Effector memory CD8-positive, alpha-beta T cell (primary cell): ENCODE measurements around the gene PRR36.

Source experiments
- ATAC-seq: fragments of 150-1000 bp; cut with Tn5 transposase; replicated peaks from 2 replicates; pipeline ENCODE4 v1.10.0; 2021; ENCODE audit warnings: mild to moderate bottlenecking, moderate library complexity
- DNase-seq, 3 experiments: peaks; one replicate each; pipeline ENCODE4 v3.0.0; 2021
- H3K27ac Mint-ChIP-seq, 2 donors: one replicate each; pipeline ENCODE4 v1.8.0; 2022; ENCODE audit warnings: mild to moderate bottlenecking in 2 of 2, mixed read lengths in 2 of 2, moderate library complexity in 2 of 2
- H3K27me3 Mint-ChIP-seq, 2 donors: one replicate each; pipeline ENCODE4 v1.8.0; 2022; ENCODE audit warnings: mixed read lengths in 2 of 2
- H3K36me3 Mint-ChIP-seq: one replicate; pipeline ENCODE4 v1.8.0; 2022; ENCODE audit warnings: mild to moderate bottlenecking, moderate library complexity, mixed read lengths; ENCODE audit not compliant: insufficient read depth
- H3K4me1 Mint-ChIP-seq, 2 donors: one replicate each; pipeline ENCODE4 v1.8.0; 2022; ENCODE audit warnings: low read depth in 2 of 2, mixed read lengths in 2 of 2
- H3K4me3 Mint-ChIP-seq, 2 donors: one replicate each; pipeline ENCODE4 v1.8.0; 2022; ENCODE audit warnings: mild to moderate bottlenecking in 2 of 2, mixed read lengths in 2 of 2, moderate library complexity in 2 of 2
- H3K9me3 Mint-ChIP-seq, 2 donors: one replicate each; pipeline ENCODE4 v1.8.0; 2022; ENCODE audit warnings: mixed read lengths in 2 of 2

The PRR36 gene

DNA sequence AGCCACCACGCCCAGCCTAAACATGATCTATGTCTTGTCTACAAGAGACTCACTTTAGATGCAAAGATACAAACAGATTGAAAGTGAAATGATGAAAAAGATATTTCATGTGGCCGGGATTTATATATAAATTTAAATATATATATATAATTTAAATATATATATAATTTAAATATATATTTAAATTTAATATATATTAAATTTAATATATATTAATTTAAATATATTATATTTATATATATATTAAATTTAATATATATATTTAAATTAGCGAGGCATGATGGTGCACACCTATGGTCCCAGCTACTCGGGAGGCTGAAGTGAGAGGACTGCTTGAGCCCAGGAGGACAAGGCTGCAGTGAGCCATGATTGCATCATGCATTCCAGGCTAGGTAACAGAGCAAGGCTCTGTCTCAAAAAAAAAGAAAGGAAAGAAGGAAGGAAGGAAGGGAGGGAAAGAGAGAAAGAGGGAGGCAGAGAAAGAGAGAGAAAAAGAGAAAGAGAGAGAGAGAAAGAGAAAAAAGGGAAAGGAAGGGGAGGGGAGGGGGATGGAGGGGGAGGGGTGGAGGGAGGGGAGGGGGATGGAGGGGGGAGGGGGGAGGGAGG, 51.2 kb downstream of the PRR36 start:
- no peaks in the 10 kb centered on the region for H3K4me1 Mint-ChIP-seq
- H3K36me3 Mint-ChIP-seq, result peaks cover 13% of the 10 kb centered on the region
- ATAC-seq (no peak), DNase-seq (no peak)
- H3K4me3 Mint-ChIP-seq, result no peak overlapping the region
- H3K27ac Mint-ChIP-seq, result no peak overlapping the region
- peaks cover 37 to 47% of the 10 kb centered on the region in 2 donors for H3K27me3 Mint-ChIP-seq
- H3K9me3 Mint-ChIP-seq, result no peaks in the 10 kb centered on the region

DNA sequence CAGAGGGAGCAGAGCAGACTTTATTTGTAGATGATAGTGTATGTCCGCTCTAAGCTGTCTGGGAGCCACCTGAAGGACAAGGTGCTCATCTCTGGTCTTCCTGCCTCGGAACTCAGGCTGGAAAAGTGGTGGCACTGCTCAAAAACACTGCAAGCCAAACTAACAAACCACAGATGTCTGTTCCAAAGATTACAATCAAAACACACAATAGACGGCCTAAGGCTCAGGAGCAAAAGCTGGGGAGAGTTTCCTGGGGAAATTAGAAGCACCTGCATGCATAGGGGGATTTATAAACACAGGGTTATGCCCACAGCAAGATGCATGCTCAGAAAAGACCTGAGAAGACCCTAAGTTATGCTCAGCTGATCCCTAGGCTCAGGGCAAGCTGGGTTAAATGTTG, 53.6 kb downstream of the PRR36 start:
- DNase-seq (no peak), ATAC-seq (no peak)
- no peak overlapping the region for H3K4me3 Mint-ChIP-seq
- H3K4me1 Mint-ChIP-seq, result peaks cover 2 to 3% of the 10 kb centered on the region in 2 donors
- peaks cover 8% of the 10 kb centered on the region for H3K36me3 Mint-ChIP-seq
- H3K9me3 Mint-ChIP-seq, result no peaks in the 10 kb centered on the region
- no peak overlapping the region for H3K27ac Mint-ChIP-seq
- peaks cover 37 to 47% of the 10 kb centered on the region in 2 donors for H3K27me3 Mint-ChIP-seq

DNA sequence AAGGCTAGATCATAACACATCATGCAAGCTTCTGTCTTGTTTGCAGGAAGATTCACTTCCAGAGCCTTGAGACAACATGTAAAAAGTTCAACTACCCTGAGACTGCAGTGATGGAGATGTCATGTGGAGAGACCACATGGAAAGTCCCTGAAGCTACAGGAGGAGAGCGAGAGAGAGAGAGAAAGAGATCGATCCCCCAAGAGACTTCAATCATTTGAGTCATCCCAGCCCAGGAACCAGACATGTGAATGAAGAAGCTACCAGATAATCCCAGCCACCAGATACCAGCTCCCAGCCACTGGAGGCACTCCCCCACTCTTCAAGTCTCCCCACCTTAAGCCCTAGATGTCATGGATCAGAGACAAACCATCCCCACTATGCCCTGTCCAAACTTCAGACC, 54.9 kb downstream of the PRR36 start:
- H3K9me3 Mint-ChIP-seq, result no peaks in the 10 kb centered on the region
- no peak overlapping the region for H3K4me3 Mint-ChIP-seq
- peaks cover 37 to 47% of the 10 kb centered on the region in 2 donors for H3K27me3 Mint-ChIP-seq
- peaks cover 5% of the 10 kb centered on the region for H3K36me3 Mint-ChIP-seq
- peaks cover 11 to 12% of the 10 kb centered on the region in 2 donors for H3K4me1 Mint-ChIP-seq
- ATAC-seq (no peak), DNase-seq (no peak)
- H3K27ac Mint-ChIP-seq, result no peak overlapping the region

DNA sequence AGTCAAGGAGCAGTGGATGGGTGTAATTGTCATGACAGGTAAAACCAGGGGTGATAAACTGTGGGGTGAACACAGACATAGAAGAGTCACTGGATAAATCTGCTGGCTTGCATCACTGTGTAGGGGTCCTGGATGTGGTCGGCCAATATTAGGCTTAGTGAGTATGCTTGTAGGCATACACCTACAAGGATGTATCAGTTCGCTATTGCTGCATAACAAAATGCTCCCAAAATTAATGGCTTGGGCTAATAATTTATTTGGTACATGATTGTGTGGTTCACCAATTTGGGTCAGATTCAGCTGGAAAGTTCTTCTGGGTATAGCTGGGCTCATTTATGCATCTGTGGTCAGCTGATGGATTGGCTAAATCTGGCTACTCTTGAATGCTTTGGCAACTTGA, 55.4 kb downstream of the PRR36 start:
- peaks cover 12 to 15% of the 10 kb centered on the region in 2 donors for H3K4me1 Mint-ChIP-seq
- H3K9me3 Mint-ChIP-seq, result no peaks in the 10 kb centered on the region
- no peak overlapping the region for H3K27ac Mint-ChIP-seq
- no peak overlapping the region for H3K4me3 Mint-ChIP-seq
- no peak for ATAC-seq
- H3K36me3 Mint-ChIP-seq, result peaks cover 4% of the 10 kb centered on the region
- peaks cover 35 to 43% of the 10 kb centered on the region in 2 donors for H3K27me3 Mint-ChIP-seq
- DNase-seq, result no peak
